Inflammatory macrophage (primary cell): ENCODE measurements around the gene DMWD.
"Not testable (repeated sequence)": the region's sequence is repeated elsewhere in the genome, so short reads cannot be mapped to it uniquely, and the experiment has no call there.

Experiments
- DNase-seq, 2 donors: peaks; one replicate each; pipeline ENCODE4 v3.0.0-alpha.2; 2020 to 2022

DMWD gene

GRCh38 chr19:45816236-45817009 lies 23.8 kb upstream of the DMWD start:
- DNase-seq = no peak

DNA sequence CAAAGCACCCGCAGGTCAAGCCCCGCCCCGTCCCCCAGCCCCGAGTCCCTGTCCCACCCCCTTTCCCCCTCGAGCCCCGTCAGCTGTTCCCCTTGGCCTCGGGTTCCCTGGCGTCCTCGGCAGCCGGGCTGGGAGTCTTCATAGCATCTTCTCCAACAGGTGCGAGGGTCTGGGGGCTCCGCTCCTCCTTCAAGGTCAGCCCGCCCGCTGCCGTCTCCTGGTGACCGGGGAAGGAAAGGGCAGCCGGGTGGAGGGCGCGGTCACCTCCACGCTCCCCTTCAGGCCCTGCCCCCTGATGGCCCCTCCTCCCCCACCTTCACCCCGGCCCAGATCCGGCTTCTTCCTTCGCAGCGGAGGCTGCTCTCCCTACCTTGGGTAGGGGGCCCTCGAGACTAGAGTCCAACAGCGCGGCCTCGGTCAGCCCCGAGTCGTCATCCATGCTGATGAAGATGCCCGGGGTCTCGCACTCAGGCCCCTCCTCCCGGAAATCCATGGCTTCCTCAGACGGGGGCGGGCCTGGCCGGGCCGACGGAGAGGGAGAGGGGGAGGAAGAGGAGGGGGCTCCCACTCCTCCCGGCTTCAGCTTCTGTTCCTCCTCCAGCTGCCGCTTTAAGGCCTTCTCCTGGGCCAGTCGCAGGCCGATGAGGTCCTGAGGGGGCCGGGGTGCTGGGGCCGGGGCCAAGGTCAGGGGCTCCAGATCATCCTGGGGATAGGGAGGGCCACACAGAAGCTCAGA lies 23.0 kb upstream of the DMWD start:
- no peak for DNase-seq

DNA sequence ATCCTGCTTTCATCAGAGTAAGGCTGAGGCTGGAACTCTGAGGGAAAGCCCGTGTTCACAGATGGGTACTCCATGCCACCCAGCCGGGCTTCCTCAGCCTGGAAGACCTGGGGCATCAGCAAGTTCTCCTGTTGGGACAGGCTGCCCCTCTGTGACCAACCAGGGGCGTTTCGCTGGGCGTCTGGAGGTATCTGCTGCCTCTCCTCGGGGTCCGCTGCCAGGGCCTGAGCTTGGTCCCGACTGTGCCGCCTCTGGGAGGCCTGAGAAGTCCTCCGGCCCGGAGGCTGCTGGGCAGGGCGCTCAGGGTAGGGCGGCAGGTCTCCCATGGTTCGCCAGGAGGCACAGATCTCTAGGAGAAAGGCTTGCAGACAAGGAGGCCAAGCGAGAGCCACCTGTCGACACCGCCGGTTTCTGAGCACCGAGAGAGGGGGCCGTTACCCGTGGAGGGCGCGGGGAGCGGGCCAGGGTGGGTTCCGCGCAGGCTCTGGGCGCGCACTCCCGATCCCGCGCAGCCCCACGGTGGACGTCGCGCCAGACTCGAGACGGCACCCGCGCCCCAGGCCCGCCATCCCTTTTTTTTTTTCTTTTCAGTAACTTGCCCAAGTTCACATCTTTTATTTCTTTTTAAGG lies 22.3 kb upstream of the DMWD start, which contains the start of gene RSPH6A:
Gene RSPH6A (minus strand): TSS at position 458 of the 630 bp plus-strand sequence. CDS start 132 bp downstream, at position 326.
- DNase-seq = no peak

DNA sequence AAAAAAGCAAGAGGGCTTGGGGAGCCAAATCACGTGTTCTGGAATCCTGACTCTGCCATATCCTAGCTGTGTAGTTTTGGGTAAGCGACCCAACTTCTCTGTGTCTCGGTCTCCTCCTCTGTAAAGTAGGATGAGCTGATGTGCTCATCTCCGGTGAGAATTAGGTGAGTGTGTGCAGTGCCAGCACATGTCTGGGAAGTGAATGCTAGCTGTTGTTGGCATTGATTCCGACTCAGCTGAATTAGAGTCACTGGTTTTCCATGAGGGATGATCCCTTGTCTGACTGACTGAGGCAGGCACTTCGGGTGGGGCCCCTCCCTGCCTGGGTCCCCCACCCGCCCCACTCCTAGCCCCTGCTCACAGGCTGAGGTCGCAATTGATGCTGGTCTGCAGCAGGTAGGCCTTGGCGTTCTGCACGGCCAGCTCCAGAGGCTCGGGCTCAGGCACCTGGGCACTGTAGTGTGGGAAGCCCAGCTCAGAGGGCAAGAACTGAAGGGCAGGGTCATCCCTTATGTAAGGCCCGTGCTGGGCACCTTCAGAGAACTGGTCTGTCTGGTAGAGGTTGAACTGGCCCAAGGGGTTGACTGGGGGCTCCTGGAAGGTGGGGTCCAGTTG lies 21.6 kb upstream of the DMWD start:
- DNase-seq = no peak

DNA sequence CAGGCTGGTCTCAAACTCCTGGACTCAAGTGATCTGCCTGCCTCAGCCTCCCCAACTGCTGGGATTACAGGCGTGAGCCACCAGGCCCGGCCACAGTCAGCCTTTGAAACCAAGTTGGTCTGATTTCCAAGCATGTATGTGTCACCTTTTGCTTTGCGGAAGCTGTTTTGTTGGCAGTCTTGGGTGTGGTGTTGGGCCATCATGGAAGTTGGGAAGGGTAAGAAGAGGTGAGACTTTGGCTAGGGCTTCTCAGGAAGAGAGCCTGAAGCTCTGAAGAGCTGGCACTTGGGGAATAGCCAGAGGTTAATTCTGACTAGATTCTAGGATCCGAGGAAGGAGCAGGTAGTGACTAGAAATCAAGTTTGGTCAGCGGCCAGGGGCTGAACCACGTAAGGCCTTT lies 19.7 kb upstream of the DMWD start:
- DNase-seq = no peak

DNA sequence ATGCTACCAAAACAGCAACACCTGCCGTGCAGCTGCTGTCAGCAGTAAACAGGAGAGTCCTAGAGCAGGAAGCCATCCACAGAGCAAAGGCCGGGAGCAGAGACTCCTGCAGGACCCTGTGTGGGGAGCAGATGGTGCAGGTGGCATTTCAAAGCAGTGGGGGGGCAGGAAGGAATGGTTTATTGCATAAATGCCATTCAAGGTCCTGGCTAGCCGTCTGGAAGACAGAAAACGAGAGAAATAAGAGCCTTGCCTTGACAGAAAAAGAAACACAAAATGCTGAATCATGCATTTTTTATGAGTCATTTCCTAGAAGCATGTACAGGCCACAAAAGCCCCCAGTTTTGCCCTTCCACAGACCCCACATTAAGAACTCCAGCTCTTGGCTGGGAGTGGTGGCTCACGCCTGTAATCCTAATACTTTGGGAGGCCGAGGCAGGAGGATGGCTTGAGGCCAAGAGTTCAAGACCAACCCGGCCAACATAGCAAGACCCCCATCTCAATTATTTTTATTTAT lies 17.1 kb upstream of the DMWD start:
- no peak for DNase-seq

DNA sequence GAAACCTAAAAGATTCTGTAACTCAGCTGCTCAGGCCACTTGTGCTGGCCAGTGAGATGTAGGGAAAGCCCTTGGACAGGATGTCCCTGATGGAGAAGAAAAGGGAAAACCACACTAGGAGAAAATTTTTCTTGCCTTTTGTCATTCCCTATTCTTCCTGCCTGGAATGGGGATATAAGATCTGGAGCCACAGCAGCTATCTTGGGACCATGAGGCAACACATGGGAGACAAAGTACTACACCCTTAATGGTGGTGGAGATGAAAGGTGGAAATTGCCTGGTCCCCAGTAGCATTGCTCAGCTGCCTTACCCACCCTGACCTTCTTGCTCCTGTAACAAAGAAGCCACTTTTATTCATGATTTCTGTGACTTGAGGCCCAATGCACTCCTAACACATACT lies 13.1 kb upstream of the DMWD start:
- no peak for DNase-seq

GRCh38 chr19:45804959-45805230 lies 12.2 kb upstream of the DMWD start:
- no peak for DNase-seq

GRCh38 chr19:45804140-45804958 lies 11.7 kb upstream of the DMWD start:
- DNase-seq = no peak

GRCh38 chr19:45801603-45802175 lies 9.0 kb upstream of the DMWD start:
- no peak for DNase-seq

DNA sequence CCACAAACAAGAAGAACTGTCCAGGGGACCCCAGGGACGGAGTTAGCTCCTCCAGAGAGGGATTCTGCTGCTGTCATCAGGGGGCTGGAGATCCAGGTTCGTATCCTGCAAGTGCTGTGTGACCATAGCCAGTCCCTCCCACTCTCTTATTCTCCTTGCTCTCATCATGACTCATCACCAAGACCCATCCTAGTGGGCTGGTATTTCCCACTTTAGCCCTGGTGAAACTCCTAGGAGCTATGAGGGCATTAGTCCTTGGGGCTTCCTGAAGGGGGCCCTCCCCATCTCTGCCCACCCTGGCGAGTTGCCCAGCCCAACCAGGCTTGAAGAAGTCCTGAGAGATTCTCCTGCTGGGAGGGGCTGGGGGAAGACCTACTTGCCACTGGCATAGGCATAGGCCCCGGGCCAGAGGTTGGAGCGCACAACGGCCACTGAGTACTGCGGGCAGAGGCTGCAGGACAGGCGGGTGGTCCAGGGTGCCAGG lies 7.5 kb upstream of the DMWD start:
- peak in 1 of 2 donors; percentile 34 for DNase-seq

GRCh38 chr19:45799541-45799940 lies 6.9 kb upstream of the DMWD start:
- DNase-seq = not testable (repeated sequence)

- peak; percentile 42 to 44 for DNase-seq
Measured at GRCh38 chr19:45798995-45799517, 6.4 kb upstream of the DMWD start.

DNA sequence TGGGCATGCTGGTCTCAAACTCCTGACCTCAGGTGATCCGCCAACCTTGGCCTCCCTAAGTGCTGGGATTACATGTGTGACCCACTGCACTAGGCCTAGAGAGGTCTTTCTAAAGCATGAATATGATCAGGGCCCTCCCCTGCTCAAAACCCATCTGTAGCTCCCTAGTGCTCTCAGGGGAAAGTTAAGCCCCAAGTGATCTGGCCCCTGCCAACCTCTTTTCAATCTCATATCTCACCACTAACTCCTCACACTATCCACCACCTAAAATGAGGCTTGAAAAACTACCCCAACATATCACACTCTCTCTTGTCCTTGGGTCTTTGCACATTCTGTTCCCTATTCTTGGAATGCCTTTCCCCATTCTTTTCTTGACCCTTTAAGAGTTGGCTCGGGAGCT lies 2.0 kb upstream of the DMWD start:
- DNase-seq = no peak

DNA sequence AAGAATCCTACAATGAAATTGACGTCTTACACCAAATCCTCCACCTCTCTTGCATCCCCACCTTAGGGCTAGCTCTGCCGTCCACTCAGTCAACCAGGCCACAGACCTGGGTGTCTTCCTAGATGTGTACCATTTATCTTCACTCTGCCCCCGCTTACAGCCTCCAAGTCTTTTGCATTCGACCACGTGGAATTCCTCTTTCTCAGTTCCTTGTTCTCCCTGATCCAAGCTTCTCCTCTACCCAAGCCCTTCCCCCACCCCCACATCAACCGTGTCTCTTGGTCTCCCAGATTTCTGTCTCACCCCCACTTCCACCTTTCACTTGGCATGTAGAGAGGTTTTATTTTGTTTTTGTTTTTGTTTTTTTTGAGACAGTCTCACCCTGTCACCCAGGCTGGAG lies 1.2 kb upstream of the DMWD start:
- peak; percentile 40 to 67 for DNase-seq

DNA sequence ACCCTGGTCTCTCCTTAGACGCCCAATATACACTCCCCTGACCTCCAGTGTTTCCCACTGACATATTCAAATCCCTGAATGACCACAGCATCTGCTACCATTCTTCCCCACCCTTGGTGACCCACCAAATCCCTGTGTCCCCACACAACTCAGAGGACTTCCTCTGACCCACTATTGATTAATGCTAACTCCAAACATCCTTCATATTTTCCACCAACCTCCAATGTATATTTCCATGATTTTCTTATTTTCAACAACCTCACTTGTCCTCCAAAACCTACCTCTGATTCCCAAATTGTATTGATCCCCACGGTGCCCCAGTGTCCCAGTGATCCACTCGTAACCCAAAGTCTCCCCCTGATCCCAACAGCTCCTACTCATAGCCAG lies 526 bp upstream of the DMWD start:
- DNase-seq = no peak

DNA sequence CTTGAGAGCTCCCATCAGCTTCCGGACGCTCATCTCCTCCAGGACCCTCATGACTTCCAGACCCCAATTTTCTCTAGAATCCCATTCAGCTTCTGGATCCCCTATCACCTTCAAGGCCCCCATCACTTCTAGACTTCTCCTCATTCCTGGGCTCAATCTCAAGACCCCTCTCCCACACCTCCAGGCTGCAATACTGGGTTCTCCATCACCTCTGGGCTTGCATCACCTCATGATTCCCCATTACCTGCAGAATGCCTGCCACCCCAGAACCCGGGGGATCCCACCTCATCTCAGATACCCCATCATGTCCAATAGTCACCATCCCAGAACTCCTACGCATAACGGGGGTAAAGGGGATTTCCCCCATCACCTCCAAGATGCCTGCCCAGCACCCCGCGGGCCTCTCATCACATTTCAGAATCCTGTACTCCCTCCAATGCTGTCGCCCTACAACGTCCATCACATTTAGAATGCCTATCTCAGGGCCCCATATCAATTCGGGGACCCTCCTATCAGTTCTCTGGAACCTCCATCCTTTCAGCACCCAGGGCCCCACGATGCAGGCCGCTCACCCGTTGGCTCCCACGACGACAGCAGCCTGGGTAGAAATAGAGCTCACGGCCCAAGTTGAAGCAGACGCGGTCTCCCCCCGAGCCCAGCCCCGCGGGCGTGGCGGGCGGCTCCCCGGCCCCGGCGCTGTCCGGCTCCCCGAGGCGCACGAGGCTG lies 738 bp downstream of the DMWD start:
- no peak for DNase-seq

GRCh38 chr19:45790942-45791341 lies 1.7 kb downstream of the DMWD start:
- DNase-seq = peak; percentile 90 to 91

GRCh38 chr19:45789035-45789786 lies 3.4 kb downstream of the DMWD start:
- DNase-seq = no peak

GRCh38 chr19:45786533-45786894 lies 6.1 kb downstream of the DMWD start:
- no peak for DNase-seq
